GM21526 (cell line): ENCODE data around the gene TLL2.

Experiments used
- ATAC-seq: cut with Tn5 transposase; IDR thresholded peaks from one replicate; pipeline ENCODE4 v1.9.1; 2021; ENCODE audit warnings: moderate library complexity; ENCODE audit not compliant: unreplicated experiment, low FRiP score

Gene TLL2

GRCh38 chr10:96367470-96367869 lies 146.3 kb downstream of the TLL2 start:
- no peak for ATAC-seq

GRCh38 chr10:96366508-96366907 lies 147.2 kb downstream of the TLL2 start:
- ATAC-seq = no peak

DNA sequence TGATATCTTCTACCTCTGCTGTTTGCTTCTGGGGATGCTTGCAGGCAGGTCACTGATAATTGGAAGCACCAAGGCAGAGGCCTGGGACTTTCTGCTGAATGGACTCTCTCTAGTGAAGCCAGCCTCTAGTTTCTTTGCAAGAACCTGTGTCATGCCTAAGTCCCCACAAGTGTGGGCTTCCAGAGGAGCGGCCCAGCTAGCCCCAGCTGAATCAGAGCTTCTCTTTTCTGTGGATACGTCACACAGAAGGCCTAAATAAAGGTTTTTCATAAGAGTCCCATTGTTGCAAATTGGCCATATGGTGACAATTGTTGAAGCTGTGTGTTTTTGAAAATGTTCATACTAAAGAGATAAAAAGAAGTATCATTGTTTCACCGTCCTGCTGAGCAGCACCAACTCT lies 148.2 kb downstream of the TLL2 start:
- no peak for ATAC-seq

GRCh38 chr10:96360766-96361165 lies 153.0 kb downstream of the TLL2 start:
- no peak for ATAC-seq

DNA sequence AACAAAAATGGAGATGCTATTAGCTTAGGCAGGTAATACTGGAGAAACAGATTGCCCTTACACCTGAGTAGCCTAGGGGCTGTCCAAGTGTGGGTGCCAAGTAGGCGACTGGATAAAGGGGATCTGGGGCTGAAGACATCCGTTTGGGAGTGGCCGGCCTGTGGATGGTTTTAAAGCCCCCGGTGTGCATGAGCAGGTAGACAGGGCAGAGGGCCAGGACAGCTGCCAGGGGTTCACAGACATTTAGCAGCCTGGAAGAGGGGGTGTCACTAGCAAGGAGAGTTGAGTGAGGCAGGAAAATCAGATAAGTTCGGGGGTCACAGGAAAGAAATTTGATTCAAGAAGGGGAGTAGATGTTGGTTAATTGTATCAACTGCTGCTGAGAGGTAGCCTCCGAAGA lies 153.4 kb downstream of the TLL2 start:
- no peak for ATAC-seq

GRCh38 chr10:96359616-96360015 lies 154.1 kb downstream of the TLL2 start:
- no peak for ATAC-seq

DNA sequence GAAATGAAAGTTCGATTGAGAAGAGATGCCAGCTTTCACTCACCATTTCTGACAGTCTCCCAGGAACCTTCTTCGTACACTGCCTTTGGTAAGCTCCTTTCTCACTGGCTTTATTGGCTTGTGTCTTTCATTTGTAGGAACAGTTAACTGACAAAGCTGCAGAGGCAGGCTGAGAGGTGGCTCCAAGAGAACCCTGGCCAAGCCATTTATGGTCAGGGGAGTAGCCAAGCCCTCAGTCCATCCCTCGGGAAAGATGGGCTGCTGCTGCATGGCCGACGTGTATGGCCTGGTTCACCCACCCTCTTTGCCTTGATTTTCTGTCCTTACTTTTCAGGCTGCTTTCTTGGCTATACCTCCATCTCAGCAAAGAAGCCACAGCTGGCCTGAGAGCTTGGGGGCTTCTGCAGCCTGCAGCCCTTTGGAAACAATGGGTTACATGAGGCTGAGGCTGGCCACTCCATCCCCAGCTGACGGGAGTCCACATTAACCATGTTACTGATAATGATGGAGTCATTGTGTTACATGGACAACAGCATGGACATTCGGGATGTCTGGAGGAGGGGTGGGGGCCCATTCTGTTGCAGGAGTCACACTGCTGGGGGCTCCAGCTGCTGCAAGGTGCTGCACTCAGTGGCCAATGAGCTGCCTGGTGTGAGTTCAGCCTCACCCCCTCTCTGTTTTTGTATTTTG lies 154.7 kb downstream of the TLL2 start, which contains the start of gene OPALIN:
Gene OPALIN, minus strand, starts transcription at position 152 of the 690 bp plus-strand sequence. Its CDS starts 106 bp downstream, at position 46.
- no peak for ATAC-seq

DNA sequence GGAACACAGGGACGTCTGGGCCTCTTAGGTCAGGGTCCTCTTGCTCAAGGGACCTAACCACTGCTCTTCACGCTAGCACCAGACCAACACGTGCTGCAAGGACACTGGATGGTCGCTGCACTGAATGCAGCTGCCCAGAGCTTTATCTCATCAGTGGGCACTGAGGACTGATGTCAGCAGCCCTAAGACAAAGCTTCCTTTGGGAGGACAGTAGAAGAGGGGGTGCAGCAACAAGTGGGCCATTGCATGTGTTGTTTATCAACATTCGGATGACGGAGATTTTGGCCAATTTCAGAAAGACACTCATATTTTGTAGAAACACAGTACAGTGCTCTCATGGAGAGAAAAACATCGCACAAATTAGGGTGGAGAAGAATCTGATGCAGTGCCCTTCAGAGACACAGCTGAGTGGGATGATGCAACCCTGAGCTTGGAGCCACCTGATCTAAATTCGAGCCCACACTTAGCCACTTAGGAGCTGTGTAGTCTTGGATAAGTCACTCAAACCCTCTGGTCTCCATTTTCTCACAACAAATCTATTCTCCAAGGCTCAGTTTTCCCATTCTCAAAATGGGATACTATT lies 156.6 kb downstream of the TLL2 start:
- no peak for ATAC-seq

DNA sequence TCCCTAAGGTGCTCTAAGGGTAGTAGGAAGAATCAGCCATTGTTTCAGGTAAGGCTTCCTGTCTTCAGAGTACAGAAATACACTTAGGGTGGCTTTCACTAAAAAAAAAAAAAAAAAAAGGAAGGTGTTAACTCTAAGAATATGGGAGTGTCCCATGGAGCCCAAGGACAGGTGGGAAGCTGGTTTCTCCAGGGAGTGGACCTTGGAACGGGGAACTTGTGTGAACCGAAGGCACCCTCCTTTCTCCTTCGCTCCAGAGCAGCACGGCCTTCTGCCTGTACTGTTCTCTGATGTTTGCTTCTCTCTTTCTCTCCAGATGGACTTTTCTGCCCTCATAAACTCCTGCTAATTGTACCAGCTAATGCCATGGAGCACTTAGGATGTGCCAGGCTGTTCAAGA lies 161.1 kb downstream of the TLL2 start:
- ATAC-seq = no peak

DNA sequence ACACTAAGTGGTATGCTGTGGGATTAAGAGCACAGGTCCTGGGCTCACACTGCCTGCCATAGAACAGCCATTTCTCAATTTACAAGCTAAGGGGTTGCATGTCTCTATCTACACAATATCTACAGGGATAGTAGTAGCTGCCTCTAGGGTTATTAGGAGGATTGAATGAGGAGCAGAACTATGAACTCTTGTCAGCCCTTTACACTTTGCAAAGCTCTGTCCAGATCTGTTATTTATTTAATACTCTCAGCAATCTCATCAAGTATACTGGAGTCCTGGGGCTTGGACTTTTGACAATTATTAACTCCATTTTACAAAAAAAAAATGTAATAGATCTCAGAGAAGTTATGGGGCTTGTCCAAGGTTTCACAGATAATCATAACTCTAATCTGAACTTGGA lies 161.7 kb downstream of the TLL2 start:
- ATAC-seq = no peak

GRCh38 chr10:96346295-96346694 lies 167.4 kb downstream of the TLL2 start:
- ATAC-seq = no peak

DNA sequence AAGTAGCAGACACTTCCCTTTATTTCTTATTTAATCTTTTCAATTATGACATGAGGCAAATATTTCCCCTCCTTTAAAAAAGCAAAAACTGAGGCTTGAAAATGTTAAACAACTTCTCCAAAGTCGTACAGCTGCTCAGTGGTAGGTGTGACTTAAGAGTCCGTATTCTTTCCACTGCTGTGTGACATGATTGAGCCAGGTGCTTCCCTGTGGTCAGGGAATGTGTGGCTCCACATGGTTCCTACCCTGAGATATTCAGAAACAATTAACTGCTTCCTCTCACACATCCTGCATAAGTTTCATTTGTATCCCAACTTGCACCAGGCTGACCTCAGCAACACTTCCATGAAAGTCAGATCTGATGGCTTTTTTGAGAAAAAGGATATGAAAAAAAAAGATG lies 168.5 kb downstream of the TLL2 start:
- no peak for ATAC-seq

GRCh38 chr10:96344178-96344577 lies 169.5 kb downstream of the TLL2 start:
- ATAC-seq = no peak

DNA sequence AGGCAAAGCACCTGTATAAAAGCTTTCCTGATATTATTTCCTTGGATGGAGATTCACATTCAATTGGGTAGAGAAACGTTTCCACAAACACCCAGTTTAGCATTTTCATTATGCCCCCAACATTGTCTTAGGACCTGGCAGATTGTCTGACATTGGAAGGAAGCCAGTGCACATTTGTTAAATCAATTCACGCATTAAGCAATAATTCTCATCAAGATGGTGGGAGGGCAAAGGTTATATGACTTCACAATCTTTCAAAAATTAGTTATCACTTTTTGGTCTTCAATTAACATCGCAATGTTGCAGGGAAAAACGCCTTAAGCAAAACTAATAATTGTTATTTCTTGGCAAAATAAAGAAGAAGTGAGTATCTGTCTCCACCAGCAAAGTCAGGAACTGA lies 171.3 kb downstream of the TLL2 start:
- no peak for ATAC-seq

- no peak for ATAC-seq
These were observed 172.2 kb downstream of the TLL2 start for GRCh38 chr10:96341219-96342182.

DNA sequence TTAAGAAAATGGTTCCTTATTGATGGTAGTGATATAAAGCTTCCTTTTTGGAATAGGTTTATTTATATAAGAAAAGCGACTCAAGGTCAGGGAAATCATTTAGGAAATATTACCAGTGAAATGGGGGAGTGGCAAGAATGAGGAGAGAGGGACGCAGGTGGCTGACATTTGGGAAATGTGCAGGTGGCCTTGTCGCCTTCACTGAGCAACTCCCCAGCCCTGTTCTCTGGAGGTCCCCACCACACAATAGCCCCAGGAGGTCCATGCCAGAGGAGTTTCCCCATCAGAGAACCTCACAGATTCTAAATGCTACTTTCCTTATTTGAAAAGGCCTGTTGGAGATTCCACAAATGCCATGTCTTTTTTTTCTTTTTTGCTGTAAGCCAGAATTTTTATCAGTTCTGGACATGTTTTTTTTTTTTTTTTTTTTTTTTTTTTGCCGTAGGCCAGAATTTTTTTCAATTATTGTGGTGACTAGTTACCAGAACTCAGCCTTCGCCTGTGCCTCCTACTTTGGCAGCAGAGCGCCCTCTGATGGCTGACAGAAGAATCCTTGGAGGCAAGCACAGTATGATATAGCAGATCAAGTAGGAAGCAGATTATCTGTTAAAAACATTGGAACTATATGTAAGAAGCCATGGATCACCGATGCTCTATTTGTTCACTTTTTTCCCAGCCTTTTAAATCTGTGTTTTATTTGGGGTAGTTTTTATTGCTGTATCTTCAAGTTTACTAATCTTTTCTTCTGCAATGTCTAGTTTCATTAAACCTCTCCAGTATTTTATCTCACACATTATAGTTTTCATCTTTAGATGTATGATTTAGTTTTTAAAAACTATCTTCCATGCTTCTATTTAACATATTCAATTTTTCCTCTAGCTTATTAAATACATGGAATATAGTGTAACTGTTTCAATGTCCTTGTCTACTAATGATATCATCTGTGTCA lies 173.5 kb downstream of the TLL2 start:
- ATAC-seq = no peak

DNA sequence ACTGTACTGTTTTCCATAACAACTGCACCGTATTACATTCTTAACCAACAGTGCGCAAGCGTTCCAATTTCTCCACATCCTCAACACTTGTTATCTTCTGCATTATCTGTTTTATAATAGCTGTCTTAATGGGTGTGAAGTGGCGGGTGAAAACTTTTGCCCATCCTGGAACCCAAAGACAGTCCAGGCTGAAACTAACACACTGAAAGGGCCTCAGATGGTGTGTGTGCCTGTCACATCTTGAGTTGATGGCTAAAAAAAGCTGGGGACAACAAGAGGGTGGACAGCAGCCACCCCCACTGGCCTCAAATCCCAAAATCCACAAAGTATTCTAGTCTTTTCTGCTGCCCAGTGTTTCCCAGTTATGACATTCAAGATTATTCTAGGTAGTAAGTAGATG lies 174.3 kb downstream of the TLL2 start:
- ATAC-seq = no peak

- ATAC-seq = no peak
These were observed 175.3 kb downstream of the TLL2 start for GRCh38 chr10:96338279-96338925.

DNA sequence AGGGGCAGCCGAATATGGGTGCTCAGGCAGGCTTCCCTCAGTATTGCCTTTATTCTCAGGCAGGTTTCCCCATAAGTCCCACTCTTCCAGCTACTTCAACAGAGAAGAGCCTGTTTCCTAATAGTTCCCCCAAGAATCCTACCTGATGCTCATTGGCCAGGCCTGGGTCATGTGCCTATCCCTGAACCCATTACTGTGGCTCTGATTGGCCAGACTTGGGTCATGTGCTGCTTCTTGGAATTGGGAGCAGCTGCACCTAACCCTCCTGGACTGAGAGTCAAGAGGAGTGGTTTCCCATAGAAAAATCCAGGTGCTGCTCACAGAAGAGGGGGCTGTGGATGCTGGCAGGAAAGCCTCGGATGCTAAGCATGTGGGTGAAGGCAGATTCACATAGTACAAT lies 176.6 kb downstream of the TLL2 start:
- ATAC-seq = no peak
